ENCODE data around the gene TRIP13. TPM values are rescaled to one million over a fixed set of nuclear protein-coding genes. Genes with fewer than 3 reads are reported as not detected.

The TRIP13 gene
- total and polyA plus RNA-seq, 9 of the 15 experiments (the other 6 are each of a cell fraction or from before 2014, with no cell fraction given) = 24.1 to 116 (median 53.2) TPM

GRCh38 chr5:902129-902916 lies 9.6 kb downstream of the TRIP13 start:
- no peaks in the 10 kb centered on the region for H3K9me1 ChIP-seq (ENCODE audit: control insufficient read depth, insufficient read depth, low read length)
- CTCF ChIA-PET (ENCODE audit: low intra/inter-chr PET ratio) = interaction anchor here (3.1 kb wide), 1 partner anchor 230 kb away, joined by 12 read pairs; no protein-coding TSS in a partner anchor
- H3K4me2 ChIP-seq (ENCODE audit: insufficient read depth, low read length) = no peak overlapping the region
- H3K36me3 ChIP-seq (ENCODE audit: control insufficient read depth, insufficient read depth, low read length) = peaks cover 72% of the 10 kb centered on the region
- H3K27me3 ChIP-seq (ENCODE audit: control insufficient read depth in 2 of 2, insufficient read depth in 2 of 2, low read length in 2 of 2) = no peaks in the 10 kb centered on the region
- DNase-seq (ENCODE audit: extremely low read depth in 1 of 4, low spot score in 3 of 4) (no peak), ATAC-seq (no peak), FAIRE-seq (peak; percentile 35)
- POLR2A ChIA-PET = interaction anchor here (1.3 to 1.5 kb wide), 3 partner anchors 10 to 44 kb away, joined by 3 to 5 read pairs (median 3); no protein-coding TSS in a partner anchor
- H3K27ac ChIP-seq (ENCODE audit: extremely low read depth, low read depth, low read length) = no peak overlapping the region
- TSS peak; percentile 17 for BruUV-seq (replicated peaks)
- H3K9ac ChIP-seq (ENCODE audit: insufficient read depth in 1 of 2, low read depth in 2 of 2, low read length in 2 of 2) = no peak overlapping the region
- no peak overlapping the region for H2AFZ ChIP-seq (ENCODE audit: low read depth, low read length)
- TF ChIP-seq RBM39 (optimal IDR thresholded peaks at IDR 0.05; ENCODE audit: low read depth, low read length) = no peak
- no peak for TF ChIP-seq TFAM (CRISPR knock-in tag; conservative IDR thresholded peaks at IDR 0.05)
- no peak for TF ChIP-seq HDAC3 (IDR thresholded peaks at IDR 0.05; ENCODE audit: borderline replicate concordance, partially characterized antibody)
- no peak for TF ChIP-seq FIP1L1 (IDR thresholded peaks at IDR 0.05; ENCODE audit: low read depth, low read length, poor library complexity, severe bottlenecking)
- no peak overlapping the region for H3K4me3 ChIP-seq
- no peaks in the 10 kb centered on the region for H3K79me2 ChIP-seq (ENCODE audit: control insufficient read depth, insufficient read depth, low read length)
- in situ Hi-C loops (cut with MboI) (no loop called here), intact Hi-C loops (cut with micrococcal nuclease) (loop anchor here (2.0 kb wide), 1 partner anchor 232 kb away; no protein-coding TSS in a partner anchor)
- 88% methylated on average over 16 of the region's 16 CpGs for WGBS (ENCODE audit: insufficient coverage, low coverage, missing lambda C conversion rate)
- no peaks in the 10 kb centered on the region for H3K4me1 ChIP-seq (replicated peaks in 1 of 2; ENCODE audit: control insufficient read depth in 2 of 2, insufficient read depth in 2 of 2, low read length in 2 of 2)
- H4K20me1 ChIP-seq (replicated peaks; ENCODE audit: control insufficient read depth, insufficient read depth, low read length) = no peaks in the 10 kb centered on the region
- H3K9me3 ChIP-seq (replicated peaks; ENCODE audit: control insufficient read depth, insufficient read depth, low read depth, low read length) = no peaks in the 10 kb centered on the region

GRCh38 chr5:903756-904096 lies 11.0 kb downstream of the TRIP13 start:
- Histone ChIP-seq H3K9me1 (ENCODE audit: control insufficient read depth, insufficient read depth, low read length) (no peaks in the 10 kb centered on the region), H3K4me1 (replicated peaks in 1 of 2; ENCODE audit: control insufficient read depth in 2 of 2, insufficient read depth in 2 of 2, low read length in 2 of 2) (no peaks in the 10 kb centered on the region), H3K36me3 (ENCODE audit: control insufficient read depth, insufficient read depth, low read length) (peaks cover 84% of the 10 kb centered on the region), H3K79me2 (ENCODE audit: control insufficient read depth, insufficient read depth, low read length) (no peaks in the 10 kb centered on the region), H3K4me3 (no peak overlapping the region), H2AFZ (ENCODE audit: low read depth, low read length) (no peak overlapping the region), H4K20me1 (replicated peaks; ENCODE audit: control insufficient read depth, insufficient read depth, low read length) (no peaks in the 10 kb centered on the region), H3K27me3 (ENCODE audit: control insufficient read depth in 2 of 2, insufficient read depth in 2 of 2, low read length in 2 of 2) (no peaks in the 10 kb centered on the region), H3K27ac (ENCODE audit: extremely low read depth, low read depth, low read length) (no peak overlapping the region), H3K9ac (ENCODE audit: insufficient read depth in 1 of 2, low read depth in 2 of 2, low read length in 2 of 2) (no peak overlapping the region), H3K4me2 (ENCODE audit: insufficient read depth, low read length) (no peak overlapping the region), H3K9me3 (replicated peaks; ENCODE audit: control insufficient read depth, insufficient read depth, low read depth, low read length) (no peaks in the 10 kb centered on the region)
- ATAC-seq (no peak), FAIRE-seq (no peak), DNase-seq (ENCODE audit: extremely low read depth in 1 of 4, low spot score in 3 of 4) (no peak)
- WGBS (ENCODE audit: insufficient coverage, low coverage, missing lambda C conversion rate) = 95% methylated on average over 6 of the region's 6 CpGs
- BruUV-seq (replicated peaks) = no TSS peak
- ChIA-PET POLR2A (interaction anchor here (1.5 kb wide), 1 partner anchor 42 kb away, joined by 5 read pairs; no protein-coding TSS in a partner anchor), CTCF (ENCODE audit: low intra/inter-chr PET ratio) (interaction anchor here (0.6 to 3.1 kb wide), 2 partner anchors 146 to 232 kb away, joined by 4 to 12 read pairs; no protein-coding TSS in a partner anchor)
- intact Hi-C loops (cut with micrococcal nuclease) (loop anchor here (2.0 kb wide), 1 partner anchor 233 kb away; no protein-coding TSS in a partner anchor), in situ Hi-C loops (cut with MboI) (no loop called here)
- TF ChIP-seq MCM3 (IDR thresholded peaks at IDR 0.05) = no peak
- TF ChIP-seq TFAP4 (CRISPR knock-in tag; IDR thresholded peaks at IDR 0.05; ENCODE audit: borderline replicate concordance) = no peak
- TF ChIP-seq THAP12 (CRISPR knock-in tag; IDR thresholded peaks at IDR 0.05) = no peak
- TF ChIP-seq BRCA1 (IDR thresholded peaks at IDR 0.05) = no peak
- TF ChIP-seq BRCA1 (CRISPR knock-in tag; IDR thresholded peaks at IDR 0.05) = no peak
- TF ChIP-seq YY1 (IDR thresholded peaks at IDR 0.05; ENCODE audit: borderline replicate concordance in 1 of 3, control insufficient read depth in 1 of 3, extremely low read depth in 1 of 3, insufficient read depth in 3 of 3, insufficient read length in 1 of 3, insufficient replicate concordance in 2 of 3, low read depth in 1 of 3, low read length in 2 of 3) = no peak
- TF ChIP-seq HNRNPL (IDR thresholded peaks at IDR 0.05; ENCODE audit: low read depth, low read length) = no peak

Data from K562 (cell line).